GM21528 (cell line): Measurements from ENCODE around the gene SMIM1.
A peak's percentile ranks its signal among the peaks of the same experiment; 100 is the strongest.
"Not testable (repeated sequence)": the region's sequence is repeated elsewhere in the genome, so short reads cannot be mapped to it uniquely, and the experiment has no call there.

Source experiments
- ATAC-seq: cut with Tn5 transposase; IDR thresholded peaks from one replicate; pipeline ENCODE4 v1.9.1; 2021; ENCODE audit warnings: mild to moderate bottlenecking, moderate library complexity; ENCODE audit not compliant: unreplicated experiment, low FRiP score

The SMIM1 gene

GRCh38 chr1:3789421-3790300 lies 17.1 kb downstream of the SMIM1 start:
- no peak for ATAC-seq

DNA sequence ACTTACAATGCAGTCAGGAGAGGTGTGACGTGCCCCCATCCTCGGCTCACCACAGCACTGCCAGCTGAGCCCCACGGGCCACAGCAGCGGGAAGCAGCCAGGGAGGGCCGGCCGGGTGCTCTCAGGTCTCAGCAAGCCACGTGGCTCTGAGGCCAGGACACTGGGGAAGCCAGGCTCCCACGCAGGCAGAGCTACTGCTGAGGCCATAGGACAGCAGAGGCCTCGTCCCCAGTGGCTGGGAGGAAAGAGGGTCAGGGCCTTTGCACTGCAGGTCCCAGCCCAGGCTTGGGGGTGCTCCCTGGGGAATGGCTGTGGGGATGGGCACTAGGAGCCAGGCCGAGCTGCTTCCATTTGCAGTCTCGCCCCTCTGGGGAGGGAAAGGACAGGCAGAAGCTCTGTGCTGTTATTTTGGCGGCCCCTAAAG lies 18.0 kb downstream of the SMIM1 start:
- no peak for ATAC-seq

GRCh38 chr1:3790952-3791351 lies 18.4 kb downstream of the SMIM1 start:
- ATAC-seq: no peak

GRCh38 chr1:3795453-3796214 lies 23.1 kb downstream of the SMIM1 start:
- peak; percentile 28 for ATAC-seq

GRCh38 chr1:3796215-3797061 lies 23.9 kb downstream of the SMIM1 start, which contains the start of gene LRRC47:
Gene LRRC47, minus strand, starts transcription at chr1:3796498. Its CDS starts 22 bp downstream, at chr1:3796476.
- peak; percentile 98 for ATAC-seq

DNA sequence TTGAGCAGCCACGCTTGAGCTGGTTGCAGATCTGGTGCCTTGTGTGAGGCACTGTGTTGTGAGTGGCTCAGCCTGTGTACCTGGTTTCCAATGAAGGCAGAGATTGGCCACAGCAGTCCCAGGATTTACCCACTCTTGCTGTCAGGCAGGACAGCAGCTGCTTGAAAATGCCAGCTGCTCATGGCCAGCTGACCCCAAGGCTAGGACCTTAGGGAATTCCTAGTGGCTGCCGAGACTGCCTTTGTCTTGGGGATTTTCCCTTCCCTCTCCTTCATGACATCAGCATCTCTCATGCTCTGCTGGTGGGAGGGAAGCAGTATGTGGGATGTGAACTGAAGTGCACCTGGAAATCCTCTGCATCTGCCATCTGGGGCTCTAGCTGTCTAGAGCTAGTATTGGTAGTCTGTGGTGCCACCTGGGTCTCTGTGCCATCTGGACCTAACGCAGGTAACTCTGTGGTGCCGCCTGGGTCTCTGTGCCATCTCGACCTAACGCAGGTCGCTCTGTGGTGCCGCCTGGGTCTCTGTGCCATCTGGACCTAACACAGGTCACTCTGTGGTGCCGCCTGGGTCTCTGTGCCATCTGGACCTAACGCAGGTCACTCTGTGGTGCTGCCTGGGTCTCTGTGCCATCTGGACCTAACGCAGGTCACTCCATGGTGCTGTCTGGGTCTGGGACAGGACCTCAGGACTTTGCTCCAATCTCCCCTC lies 27.6 kb downstream of the SMIM1 start:
- no peak for ATAC-seq

DNA sequence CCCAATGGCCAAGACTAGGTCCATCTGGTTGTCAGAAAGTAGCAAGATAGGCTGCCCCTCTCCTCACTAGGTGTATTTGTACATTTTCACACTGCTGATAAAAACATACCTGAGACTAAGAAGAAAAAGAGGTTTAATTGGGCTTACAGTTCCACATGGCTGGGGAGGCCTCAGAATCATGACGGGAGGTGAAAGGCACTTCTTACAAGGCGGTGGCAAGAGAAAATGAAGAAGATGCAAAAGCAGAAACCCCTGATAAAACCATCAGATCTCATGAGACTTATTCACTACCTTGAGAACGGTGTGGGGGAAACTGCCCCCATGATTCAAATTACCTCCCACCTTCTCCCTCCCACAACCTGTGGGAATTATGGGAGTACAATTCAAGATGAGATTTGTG lies 28.2 kb downstream of the SMIM1 start:
- not testable (repeated sequence) for ATAC-seq

- no peak for ATAC-seq
Observed at GRCh38 chr1:3803905-3804626, 31.5 kb downstream of the SMIM1 start.

GRCh38 chr1:3804627-3804944 lies 32.0 kb downstream of the SMIM1 start:
- not testable (repeated sequence) for ATAC-seq

- no peak for ATAC-seq
Observed at GRCh38 chr1:3805038-3805437, 32.5 kb downstream of the SMIM1 start.

DNA sequence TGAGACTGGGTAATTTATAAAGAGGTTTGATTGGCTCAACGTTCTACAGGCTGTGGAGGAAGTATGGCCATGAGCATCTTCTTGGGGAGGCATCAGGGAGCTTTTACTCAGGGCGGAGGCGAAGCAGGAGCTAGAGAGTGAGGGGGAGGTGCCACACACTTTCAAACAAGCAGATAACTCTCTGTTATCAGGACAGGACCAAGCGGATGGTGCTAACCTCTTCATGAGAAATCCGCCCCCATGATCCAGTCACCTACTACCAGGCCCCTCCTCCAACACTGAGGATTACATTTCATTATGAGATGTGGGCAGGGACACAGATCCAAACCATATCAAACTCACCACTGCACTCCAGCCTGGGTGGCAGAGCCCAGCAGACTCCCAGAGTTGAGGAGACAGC lies 35.2 kb downstream of the SMIM1 start:
- ATAC-seq: no peak

DNA sequence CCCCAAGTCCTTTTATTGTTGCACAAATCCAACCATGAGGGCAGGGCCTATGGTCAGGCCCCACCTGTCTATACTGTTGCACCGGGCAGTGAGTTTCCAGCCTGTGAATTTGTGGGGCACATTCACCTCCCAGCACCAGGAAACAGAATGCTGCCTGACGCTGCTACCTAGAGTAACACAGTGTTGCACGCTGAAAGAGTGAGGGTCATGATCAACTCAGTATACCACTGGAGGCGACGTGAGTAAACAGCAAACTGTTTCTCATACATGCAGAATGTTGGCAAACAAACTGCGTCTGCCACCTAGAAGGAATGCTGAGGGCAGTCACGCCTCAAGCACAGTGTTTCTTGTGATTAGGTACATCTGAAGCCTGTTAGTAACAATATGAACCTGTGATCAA lies 37.1 kb downstream of the SMIM1 start:
- ATAC-seq: no peak

GRCh38 chr1:3810149-3810761 lies 37.7 kb downstream of the SMIM1 start:
- ATAC-seq: not testable (repeated sequence)

GRCh38 chr1:3811595-3811911 lies 39.0 kb downstream of the SMIM1 start:
- ATAC-seq: no peak

DNA sequence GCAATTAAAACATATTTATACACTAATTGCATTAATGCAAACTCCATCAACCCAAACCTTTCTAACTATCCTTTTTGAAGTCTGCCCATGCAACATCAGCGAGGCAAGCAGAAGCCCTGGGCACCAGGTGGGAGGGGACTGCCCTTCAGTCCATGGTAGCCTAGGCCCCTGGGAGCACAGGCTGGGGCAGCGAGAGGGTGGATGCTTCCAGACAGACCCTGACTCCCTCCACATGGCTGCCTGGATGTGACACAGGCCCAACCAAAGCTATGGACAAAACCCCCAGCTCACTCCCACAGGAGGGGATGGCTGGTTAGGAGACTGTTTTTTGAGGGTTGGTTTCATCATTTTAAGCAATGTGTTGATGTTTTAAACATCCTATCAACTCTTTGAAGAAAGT lies 41.5 kb downstream of the SMIM1 start:
- ATAC-seq: no peak

GRCh38 chr1:3814771-3815561 lies 42.4 kb downstream of the SMIM1 start:
- ATAC-seq: no peak

GRCh38 chr1:3816331-3817137 lies 44.0 kb downstream of the SMIM1 start:
- no peak for ATAC-seq
